ENCODE measurements around the gene KCNQ1. TPM values are rescaled to one million over a fixed set of nuclear protein-coding genes. Genes with fewer than 3 reads are reported as not detected.

The KCNQ1 gene
- total and polyA plus RNA-seq, 2 of the 13 experiments (the other 11 are each of a cell fraction or from before 2014, with no cell fraction given): 0.02 to 0.08 TPM

- Histone ChIP-seq H3K9me3 (ENCODE audit: low read length) (no peaks in the 10 kb centered on the region), H3K36me3 (replicated peaks in 1 of 2; ENCODE audit: control insufficient read depth in 1 of 2, insufficient read depth in 2 of 2, low read length in 2 of 2) (no peaks in the 10 kb centered on the region), H3K4me3 (replicated peaks in 1 of 3; ENCODE audit: insufficient read depth in 1 of 3, low read depth in 2 of 3, low read length in 3 of 3) (no peak overlapping the region), H3K4me2 (ENCODE audit: low read depth, low read length) (no peak overlapping the region), H3K79me2 (ENCODE audit: insufficient read depth, low read length) (no peaks in the 10 kb centered on the region), H3K4me1 (ENCODE audit: insufficient read depth, low read length) (no peaks in the 10 kb centered on the region), H3K27me3 (ENCODE audit: control insufficient read depth in 1 of 2, insufficient read depth in 2 of 2, low read length in 2 of 2) (peaks cover 27 to 86% of the 10 kb centered on the region in 2 experiments), H2AFZ (ENCODE audit: low read length) (no peak overlapping the region), H4K20me1 (ENCODE audit: insufficient read depth, low read length) (no peaks in the 10 kb centered on the region), H3K9ac (ENCODE audit: insufficient read depth, low read depth, low read length) (no peak overlapping the region), H3K27ac (ENCODE audit: extremely low read length, insufficient read depth, low read length) (no peak overlapping the region)
- BruUV-seq (replicated peaks): no TSS peak
- ChIA-PET CTCF (ENCODE audit: low intra/inter-chr PET ratio, low total read pairs) (no interaction called here), POLR2A (no interaction called here)
- WGBS (ENCODE audit: low lambda C conversion rate): 30% methylated on average over 5 of the region's 12 CpGs
- no peak for TF ChIP-seq FOXC1 (CRISPR knock-in tag; IDR thresholded peaks at IDR 0.05; ENCODE audit: borderline replicate concordance)
- intact Hi-C loops (cut with micrococcal nuclease; ENCODE audit: unreplicated experiment) (no loop called here), in situ Hi-C loops (cut with HindIII; ENCODE audit: extremely low pct_ligation_motif_present, low pct_unique_long_range_greater_than_20kb) (no loop called here)
- ATAC-seq (no peak), FAIRE-seq (no peak), DNase-seq (ENCODE audit: low spot score) (no peak)
These were observed 137.6 kb downstream of the KCNQ1 start for GRCh38 chr11:2582351-2582945.

- Histone ChIP-seq H3K4me2 (ENCODE audit: low read depth, low read length) (no peak overlapping the region), H3K27ac (ENCODE audit: extremely low read length, insufficient read depth, low read length) (no peak overlapping the region), H4K20me1 (ENCODE audit: insufficient read depth, low read length) (no peaks in the 10 kb centered on the region), H2AFZ (ENCODE audit: low read length) (no peak overlapping the region), H3K4me1 (ENCODE audit: insufficient read depth, low read length) (no peaks in the 10 kb centered on the region), H3K27me3 (ENCODE audit: control insufficient read depth in 1 of 2, insufficient read depth in 2 of 2, low read length in 2 of 2) (peaks cover 25 to 86% of the 10 kb centered on the region in 2 experiments), H3K79me2 (ENCODE audit: insufficient read depth, low read length) (no peaks in the 10 kb centered on the region), H3K9me3 (ENCODE audit: low read length) (no peaks in the 10 kb centered on the region), H3K36me3 (replicated peaks in 1 of 2; ENCODE audit: control insufficient read depth in 1 of 2, insufficient read depth in 2 of 2, low read length in 2 of 2) (no peaks in the 10 kb centered on the region), H3K9ac (ENCODE audit: insufficient read depth, low read depth, low read length) (no peak overlapping the region), H3K4me3 (replicated peaks in 1 of 3; ENCODE audit: insufficient read depth in 1 of 3, low read depth in 2 of 3, low read length in 3 of 3) (no peak overlapping the region)
- TF ChIP-seq ZNF350 (CRISPR knock-in tag; IDR thresholded peaks at IDR 0.05; ENCODE audit: borderline replicate concordance, low read depth): no peak
- TF ChIP-seq ZNF556 (CRISPR knock-in tag; IDR thresholded peaks at IDR 0.05; ENCODE audit: borderline replicate concordance): no peak
- TF ChIP-seq SIN3A (IDR thresholded peaks at IDR 0.05; ENCODE audit: borderline replicate concordance, low read depth, low read length): no peak
- no peak for TF ChIP-seq ZBTB7B (CRISPR knock-in tag; IDR thresholded peaks at IDR 0.05)
- TF ChIP-seq CEBPG (CRISPR knock-in tag; IDR thresholded peaks at IDR 0.05): no peak
- TF ChIP-seq SAFB2 (CRISPR knock-in tag; IDR thresholded peaks at IDR 0.05; ENCODE audit: borderline replicate concordance, low read depth): no peak
- no peak for TF ChIP-seq RFX1 (IDR thresholded peaks at IDR 0.05)
- in situ Hi-C loops (cut with HindIII; ENCODE audit: extremely low pct_ligation_motif_present, low pct_unique_long_range_greater_than_20kb) (no loop called here), intact Hi-C loops (cut with micrococcal nuclease; ENCODE audit: unreplicated experiment) (no loop called here)
- ATAC-seq (no peak), FAIRE-seq (no peak), DNase-seq (ENCODE audit: low spot score) (no peak)
- CTCF ChIA-PET (ENCODE audit: low intra/inter-chr PET ratio, low total read pairs): no interaction called here
- POLR2A ChIA-PET: no interaction called here
- BruUV-seq (replicated peaks): no TSS peak
- WGBS (ENCODE audit: low lambda C conversion rate): 57% methylated on average over 16 of the region's 33 CpGs
These were observed 138.3 kb downstream of the KCNQ1 start for GRCh38 chr11:2582946-2583604.

Measured in HepG2 (cell line).